ENCODE data around the gene PIGU. TPM values are rescaled to one million over a fixed set of nuclear protein-coding genes. Genes with fewer than 3 reads are reported as not detected.

Gene PIGU, protein sequence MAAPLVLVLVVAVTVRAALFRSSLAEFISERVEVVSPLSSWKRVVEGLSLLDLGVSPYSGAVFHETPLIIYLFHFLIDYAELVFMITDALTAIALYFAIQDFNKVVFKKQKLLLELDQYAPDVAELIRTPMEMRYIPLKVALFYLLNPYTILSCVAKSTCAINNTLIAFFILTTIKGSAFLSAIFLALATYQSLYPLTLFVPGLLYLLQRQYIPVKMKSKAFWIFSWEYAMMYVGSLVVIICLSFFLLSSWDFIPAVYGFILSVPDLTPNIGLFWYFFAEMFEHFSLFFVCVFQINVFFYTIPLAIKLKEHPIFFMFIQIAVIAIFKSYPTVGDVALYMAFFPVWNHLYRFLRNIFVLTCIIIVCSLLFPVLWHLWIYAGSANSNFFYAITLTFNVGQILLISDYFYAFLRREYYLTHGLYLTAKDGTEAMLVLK
- 10.0 and 20.9 TPM in 2 replicates for total RNA-seq

DNA sequence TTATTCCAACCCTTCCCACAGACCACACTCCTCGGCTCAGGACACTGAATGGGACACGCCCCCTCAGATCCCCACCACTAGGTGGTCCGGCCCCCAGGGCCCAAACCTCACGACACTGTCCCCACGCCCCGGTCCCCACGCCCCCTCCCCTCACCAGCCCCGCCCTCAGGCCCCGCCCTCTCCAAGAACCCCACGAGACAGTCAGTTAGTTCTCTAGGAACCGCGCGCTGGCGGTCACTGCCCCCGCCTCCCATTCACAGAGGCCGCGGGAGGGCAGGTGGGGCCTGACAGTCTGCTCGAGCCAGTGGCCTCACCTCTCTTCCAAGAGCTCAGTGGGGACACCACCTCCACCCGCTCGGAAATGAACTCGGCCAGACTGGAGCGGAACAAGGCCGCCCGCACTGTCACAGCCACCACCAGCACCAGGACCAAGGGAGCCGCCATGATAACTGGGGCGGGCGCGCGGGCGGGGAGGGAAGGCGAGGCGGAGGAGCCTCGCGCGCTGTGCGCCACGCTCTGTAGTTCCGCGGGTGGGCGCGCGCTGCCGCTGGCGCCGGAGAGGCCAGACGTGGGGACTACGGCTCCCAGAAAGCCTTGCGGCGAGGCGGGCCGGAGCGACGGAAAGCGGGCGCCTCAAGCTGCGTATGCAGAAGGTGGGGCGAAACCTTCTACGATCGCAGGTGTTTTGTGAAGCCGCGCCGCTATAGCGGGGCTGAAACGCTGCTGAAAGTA, at the start of gene PIGU:
TSS of gene PIGU (minus strand) at position 451 of the 732 bp plus-strand sequence. CDS start at position 444, 7 bp downstream.

DNA sequence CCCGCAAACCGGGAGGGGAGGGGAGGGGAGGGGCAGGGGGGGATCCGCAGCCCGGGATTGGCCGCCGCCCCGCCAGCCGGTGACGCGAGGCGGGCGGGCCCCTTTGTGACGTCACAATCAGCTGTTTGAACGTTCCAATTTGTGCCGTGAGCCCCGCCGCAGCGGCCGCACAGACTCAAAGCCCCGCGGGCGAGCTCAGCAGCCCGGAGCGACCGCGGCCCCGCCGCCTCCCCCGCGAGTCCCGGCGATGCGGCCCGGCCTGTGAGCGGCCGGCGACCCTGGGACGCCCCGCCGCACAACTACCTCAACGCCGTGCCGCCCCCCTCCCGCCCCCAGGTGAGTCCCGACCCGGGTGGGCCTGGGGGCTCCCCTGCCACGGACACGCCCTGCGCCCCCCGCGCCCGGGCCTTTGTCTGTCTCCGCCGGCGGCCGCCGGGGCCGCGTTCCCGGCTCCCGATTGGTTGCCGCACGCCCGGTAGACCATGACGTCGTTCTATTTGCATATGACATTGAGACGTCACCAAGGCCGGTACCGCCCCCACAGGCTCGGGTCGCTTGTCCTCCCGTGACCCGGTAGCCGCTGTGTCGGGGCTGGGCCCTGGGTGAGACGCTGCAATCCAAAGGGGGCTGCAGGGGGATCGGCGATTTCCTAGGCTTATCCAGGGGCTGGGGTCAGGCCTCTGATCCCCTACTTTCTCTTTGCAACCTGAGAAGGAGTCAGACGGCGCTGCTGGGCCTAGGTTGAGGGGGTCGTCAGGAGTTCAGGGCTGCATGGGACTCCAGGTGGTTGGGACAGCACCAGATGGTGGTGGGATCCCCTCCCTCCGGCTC, 27.5 kb upstream of the PIGU start, which contains the start of gene TP53INP2:
TSS of gene TP53INP2 (plus strand) at position 168 of the 831 bp plus-strand sequence. CDS start 4,396 bp downstream, outside the sequence.

GRCh38 chr20:34558320-34559218, 118.3 kb downstream of the PIGU start, which contains the start of gene MAP1LC3A:
MAP1LC3A (plus strand) TSS chr20:34558718; CDS start chr20:34558869, 151 bp downstream.

GRCh38 chr20:34516247-34517113, 160.4 kb downstream of the PIGU start, which contains the start of gene DYNLRB1:
DYNLRB1 (plus strand) TSS chr20:34516422; CDS start chr20:34516459, 37 bp downstream.

Other genes with a start within 250 kb of the PIGU start
- gene DYNLRB1, start 160.7 kb downstream of the PIGU start, total RNA-seq: 105 and 133 TPM in 2 replicates
- 84.7 and 125 TPM in 2 replicates for gene MAP1LC3A, start 118.4 kb downstream of the PIGU start, total RNA-seq
- gene TP53INP2, start 27.3 kb upstream of the PIGU start, total RNA-seq: 5.9 and 6.9 TPM in 2 replicates
- 13.0 and 27.6 TPM in 2 replicates for gene NCOA6, start 148.6 kb upstream of the PIGU start, total RNA-seq
- 12.1 and 17.5 TPM in 2 replicates for gene GGT7, start 195.8 kb upstream of the PIGU start, total RNA-seq
- 48.3 and 63.7 TPM in 2 replicates for gene ACSS2, start 199.5 kb upstream of the PIGU start, total RNA-seq

Measured in pericardium fibroblast (primary cell).